Esophagus muscularis mucosa (tissue), 3 donors: ENCODE measurements around the gene NLRX1.

Experiments used
- CTCF ChIP-seq, 3 experiments: fragments of 200-600 bp in 2 of 3; fragments of 450-650 bp in 1 of 3; sonication (generic) in 2 of 3; IDR thresholded peaks; one replicate each; pipeline ENCODE4 v1.5.1; 2017 to 2019; ENCODE audit warnings: antibody characterized with exemption in 3 of 3, mild to moderate bottlenecking in 2 of 3, moderate library complexity in 1 of 3
- POLR2AphosphoS5 ChIP-seq, 2 donors: sonication (generic); formaldehyde crosslinking; IDR thresholded peaks; one replicate each; pipeline ENCODE4 v1.6.1; 2017; ENCODE audit warnings: antibody characterized with exemption in 2 of 2

GRCh38 chr11:119181677-119182412, 13.3 kb downstream of the NLRX1 start:
- TF ChIP-seq CTCF (IDR thresholded peaks at IDR 0.05) (no peak), POLR2AphosphoS5 (IDR thresholded peaks at IDR 0.05) (no peak)
